Transverse colon (tissue), 4 donors: ENCODE measurements around the gene NCF4.

Source experiments
- CTCF ChIP-seq, 5 experiments: fragments of 200-600 bp in 3 of 5; fragments of 450-650 bp in 2 of 5; sonication (generic) in 3 of 5; IDR thresholded peaks; 1 replicate in 2 of 5; 2 replicates in 3 of 5; pipeline ENCODE4 v1.5.1; 2016 to 2017; ENCODE audit warnings: antibody characterized with exemption in 5 of 5, inconsistent platforms in 3 of 5, mild to moderate bottlenecking in 2 of 5, moderate library complexity in 1 of 5
- POLR2AphosphoS5 ChIP-seq, 3 donors: sonication (generic); formaldehyde crosslinking; IDR thresholded peaks; one replicate each; pipeline ENCODE4 v1.6.1; 2016; ENCODE audit warnings: antibody characterized with exemption in 3 of 3

- no peak for TF ChIP-seq CTCF (IDR thresholded peaks at IDR 0.05)
- no peak for TF ChIP-seq POLR2AphosphoS5 (IDR thresholded peaks at IDR 0.05)
Observed at GRCh38 chr22:36870250-36870649, 9.4 kb downstream of the NCF4 start.
